ENCODE measurements around the gene ATP9B.

Gene ATP9B

DNA sequence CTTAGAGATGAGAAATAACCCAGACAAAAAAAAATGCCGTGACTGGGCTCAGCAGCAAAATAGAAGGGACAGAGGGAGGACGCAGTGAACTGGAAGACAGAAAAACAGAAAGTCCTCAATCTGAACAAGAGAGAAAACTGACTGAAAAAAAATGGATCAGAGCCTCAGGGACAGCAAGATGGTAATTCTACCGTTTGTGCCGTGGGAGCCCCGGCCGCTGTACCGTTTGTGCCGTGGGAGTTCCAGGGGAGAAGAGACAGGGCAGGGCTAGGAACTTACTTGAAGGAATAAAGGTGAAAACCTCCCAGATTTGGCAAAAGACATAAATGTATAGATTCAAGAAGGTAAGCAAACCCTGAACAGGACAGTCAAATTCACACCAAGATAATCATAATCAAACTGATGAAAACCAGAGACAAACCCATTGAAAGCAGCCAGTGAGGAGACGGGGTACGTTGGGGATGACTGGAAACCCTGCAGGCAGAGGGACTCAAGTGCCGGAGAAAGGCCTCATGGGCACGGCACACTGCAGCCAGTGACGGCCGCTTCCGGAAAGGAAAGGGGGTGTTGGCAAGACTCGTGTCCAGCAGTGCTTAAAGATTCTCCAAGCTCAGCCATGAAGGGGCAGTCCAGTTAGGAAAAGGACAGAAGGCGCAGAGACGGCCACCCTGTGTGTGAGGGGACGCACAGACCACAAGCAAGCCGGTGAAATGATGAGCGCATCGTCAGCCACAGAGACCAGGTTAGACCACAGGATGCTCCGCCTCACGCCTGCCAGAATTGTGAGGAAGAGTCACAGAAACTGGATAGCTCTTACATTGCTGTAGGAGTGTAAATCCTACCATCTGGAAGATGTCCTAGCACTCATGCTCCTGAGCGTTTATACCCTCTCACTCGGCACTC lies 286.5 kb downstream of the ATP9B start:
- H3K27ac ChIP-seq (ENCODE audit: low read depth, low read length): no peak overlapping the region
- H3K9me3 ChIP-seq (ENCODE audit: control insufficient read depth in 1 of 2, low read length in 2 of 2): no peaks in the 10 kb centered on the region
- H3K36me3 ChIP-seq (ENCODE audit: control insufficient read depth in 1 of 2, insufficient read depth in 2 of 2, low read length in 2 of 2): peaks cover 0 to 29% of the 10 kb centered on the region in 2 donors
- no peak overlapping the region for H3K4me3 ChIP-seq (ENCODE audit: low read depth in 1 of 2, low read length in 2 of 2)
- H3K9ac ChIP-seq (ENCODE audit: low read depth in 1 of 2, low read length in 2 of 2): no peak overlapping the region
- no peaks in the 10 kb centered on the region for H3K4me1 ChIP-seq (ENCODE audit: control insufficient read depth in 1 of 2, insufficient read depth in 2 of 2, low read length in 2 of 2)
- H3K27me3 ChIP-seq (ENCODE audit: control insufficient read depth in 1 of 2, insufficient read depth in 2 of 2, low read length in 2 of 2): no peaks in the 10 kb centered on the region

DNA sequence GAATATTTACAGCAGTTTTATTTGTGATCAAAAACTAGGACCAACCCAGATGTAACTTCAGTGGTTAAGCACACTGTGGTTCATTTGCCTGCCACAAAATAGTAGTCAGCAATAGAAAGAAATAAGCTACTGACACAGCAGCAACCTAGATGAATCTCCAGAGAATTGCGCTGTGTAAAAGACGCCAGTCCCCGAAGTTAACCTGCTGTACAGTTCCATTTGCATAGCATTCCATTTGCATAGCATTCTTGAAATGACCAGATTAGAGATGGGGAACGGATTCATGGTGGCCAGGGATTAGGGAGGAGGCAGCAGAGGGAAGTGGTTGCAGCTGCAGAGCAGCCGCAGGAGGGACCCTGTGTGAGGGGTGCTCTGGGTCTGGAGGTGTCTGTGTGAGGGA lies 287.2 kb downstream of the ATP9B start:
- Histone ChIP-seq H3K27me3 (ENCODE audit: control insufficient read depth in 1 of 2, insufficient read depth in 2 of 2, low read length in 2 of 2) (no peaks in the 10 kb centered on the region), H3K9me3 (ENCODE audit: control insufficient read depth in 1 of 2, low read length in 2 of 2) (no peaks in the 10 kb centered on the region), H3K36me3 (ENCODE audit: control insufficient read depth in 1 of 2, insufficient read depth in 2 of 2, low read length in 2 of 2) (peaks cover 0 to 35% of the 10 kb centered on the region in 2 donors), H3K27ac (ENCODE audit: low read depth, low read length) (no peak overlapping the region), H3K9ac (ENCODE audit: low read depth in 1 of 2, low read length in 2 of 2) (no peak overlapping the region), H3K4me1 (ENCODE audit: control insufficient read depth in 1 of 2, insufficient read depth in 2 of 2, low read length in 2 of 2) (no peaks in the 10 kb centered on the region), H3K4me3 (ENCODE audit: low read depth in 1 of 2, low read length in 2 of 2) (no peak overlapping the region)

DNA sequence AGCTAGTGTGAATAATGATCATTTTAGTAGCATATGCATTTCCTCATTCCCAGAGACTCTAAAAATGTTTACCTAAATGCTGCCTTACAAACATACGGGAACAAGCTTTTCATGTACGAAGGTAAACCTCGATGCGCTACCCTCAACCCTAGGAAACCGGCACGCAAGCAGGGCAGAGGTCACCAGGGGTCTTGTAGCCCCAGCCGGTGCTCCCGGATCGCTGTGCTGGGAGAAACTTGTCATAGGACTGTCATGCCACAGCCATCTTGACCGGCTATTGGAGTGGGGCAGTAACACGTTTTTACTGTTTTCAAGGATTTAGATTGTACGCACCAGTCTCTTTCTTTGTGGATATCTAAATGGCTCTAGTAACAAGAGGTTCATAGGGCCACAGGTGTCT lies 291.7 kb downstream of the ATP9B start:
- H3K27me3 ChIP-seq (ENCODE audit: control insufficient read depth in 1 of 2, insufficient read depth in 2 of 2, low read length in 2 of 2): no peaks in the 10 kb centered on the region
- H3K4me1 ChIP-seq (ENCODE audit: control insufficient read depth in 1 of 2, insufficient read depth in 2 of 2, low read length in 2 of 2): peaks cover 0 to 7% of the 10 kb centered on the region in 2 donors
- H3K4me3 ChIP-seq (ENCODE audit: low read depth in 1 of 2, low read length in 2 of 2): no peak overlapping the region
- H3K36me3 ChIP-seq (ENCODE audit: control insufficient read depth in 1 of 2, insufficient read depth in 2 of 2, low read length in 2 of 2): peaks cover 4 to 46% of the 10 kb centered on the region in 2 donors
- H3K9ac ChIP-seq (ENCODE audit: low read depth in 1 of 2, low read length in 2 of 2): no peak overlapping the region
- no peak overlapping the region for H3K27ac ChIP-seq (ENCODE audit: low read depth, low read length)
- no peaks in the 10 kb centered on the region for H3K9me3 ChIP-seq (ENCODE audit: control insufficient read depth in 1 of 2, low read length in 2 of 2)

DNA sequence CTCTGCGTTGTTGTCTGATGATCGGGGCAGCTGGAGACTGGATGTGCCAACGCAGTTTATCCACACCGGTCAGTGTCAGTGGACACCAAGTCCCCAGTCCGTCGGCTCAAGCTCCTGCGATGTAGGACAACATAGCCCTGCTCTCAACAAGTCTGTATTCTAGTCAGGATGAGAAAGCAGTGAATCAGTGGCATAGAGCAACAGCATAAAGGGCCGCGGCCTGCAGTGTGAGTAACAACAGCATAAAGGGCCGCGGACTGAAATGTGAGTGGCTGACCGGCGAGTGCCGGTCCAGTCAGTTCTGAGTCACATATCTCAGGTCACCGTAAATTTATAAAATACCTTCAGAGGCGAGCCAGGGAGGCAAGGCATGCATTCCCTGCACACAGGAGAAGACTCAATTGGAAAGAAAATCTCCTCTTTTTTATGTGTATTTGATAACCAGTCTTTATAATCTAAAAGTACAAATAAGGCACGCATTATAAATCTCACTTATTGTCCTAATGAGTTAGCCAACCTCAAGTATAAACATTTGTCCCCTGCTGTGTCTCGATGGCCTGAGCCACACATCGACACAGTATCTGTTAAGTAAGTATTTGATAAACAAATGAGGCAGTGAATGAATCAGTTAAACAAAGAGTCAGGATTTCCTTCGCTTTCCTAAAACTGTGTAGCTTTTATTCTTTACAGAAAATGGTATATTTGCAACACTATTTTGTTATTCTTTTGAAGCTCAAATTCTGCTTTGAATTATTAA lies 292.8 kb downstream of the ATP9B start:
- Histone ChIP-seq H3K4me1 (ENCODE audit: control insufficient read depth in 1 of 2, insufficient read depth in 2 of 2, low read length in 2 of 2) (peaks cover 0 to 7% of the 10 kb centered on the region in 2 donors), H3K27ac (ENCODE audit: low read depth, low read length) (no peak overlapping the region), H3K9me3 (ENCODE audit: control insufficient read depth in 1 of 2, low read length in 2 of 2) (no peaks in the 10 kb centered on the region), H3K9ac (ENCODE audit: low read depth in 1 of 2, low read length in 2 of 2) (no peak overlapping the region), H3K4me3 (ENCODE audit: low read depth in 1 of 2, low read length in 2 of 2) (no peak overlapping the region), H3K36me3 (ENCODE audit: control insufficient read depth in 1 of 2, insufficient read depth in 2 of 2, low read length in 2 of 2) (peaks cover 4 to 45% of the 10 kb centered on the region in 2 donors), H3K27me3 (ENCODE audit: control insufficient read depth in 1 of 2, insufficient read depth in 2 of 2, low read length in 2 of 2) (no peaks in the 10 kb centered on the region)

DNA sequence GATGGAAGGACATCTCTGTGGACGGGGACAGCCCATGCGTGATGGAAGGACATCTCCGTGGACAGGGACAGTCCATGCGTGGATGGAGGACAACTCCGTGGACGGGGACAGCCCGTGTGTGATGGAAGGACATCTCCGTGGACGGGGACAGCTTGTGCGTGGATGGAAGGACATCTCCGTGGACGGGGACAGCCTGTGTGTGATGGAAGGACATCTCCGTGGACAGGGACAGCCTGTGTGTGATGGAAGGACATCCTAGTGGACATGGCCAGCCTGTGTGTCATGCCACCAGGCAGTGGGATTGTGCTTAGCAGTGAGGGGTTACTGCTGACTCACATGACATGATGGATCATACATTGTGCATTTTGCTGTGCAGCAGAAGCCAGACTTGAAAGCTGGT lies 296.5 kb downstream of the ATP9B start:
- Histone ChIP-seq H3K9ac (ENCODE audit: low read depth in 1 of 2, low read length in 2 of 2) (no peak overlapping the region), H3K27ac (ENCODE audit: low read depth, low read length) (no peak overlapping the region), H3K9me3 (ENCODE audit: control insufficient read depth in 1 of 2, low read length in 2 of 2) (no peaks in the 10 kb centered on the region), H3K4me3 (ENCODE audit: low read depth in 1 of 2, low read length in 2 of 2) (no peak overlapping the region), H3K36me3 (ENCODE audit: control insufficient read depth in 1 of 2, insufficient read depth in 2 of 2, low read length in 2 of 2) (peaks cover 4 to 29% of the 10 kb centered on the region in 2 donors), H3K4me1 (ENCODE audit: control insufficient read depth in 1 of 2, insufficient read depth in 2 of 2, low read length in 2 of 2) (peaks cover 0 to 7% of the 10 kb centered on the region in 2 donors), H3K27me3 (ENCODE audit: control insufficient read depth in 1 of 2, insufficient read depth in 2 of 2, low read length in 2 of 2) (no peaks in the 10 kb centered on the region)

DNA sequence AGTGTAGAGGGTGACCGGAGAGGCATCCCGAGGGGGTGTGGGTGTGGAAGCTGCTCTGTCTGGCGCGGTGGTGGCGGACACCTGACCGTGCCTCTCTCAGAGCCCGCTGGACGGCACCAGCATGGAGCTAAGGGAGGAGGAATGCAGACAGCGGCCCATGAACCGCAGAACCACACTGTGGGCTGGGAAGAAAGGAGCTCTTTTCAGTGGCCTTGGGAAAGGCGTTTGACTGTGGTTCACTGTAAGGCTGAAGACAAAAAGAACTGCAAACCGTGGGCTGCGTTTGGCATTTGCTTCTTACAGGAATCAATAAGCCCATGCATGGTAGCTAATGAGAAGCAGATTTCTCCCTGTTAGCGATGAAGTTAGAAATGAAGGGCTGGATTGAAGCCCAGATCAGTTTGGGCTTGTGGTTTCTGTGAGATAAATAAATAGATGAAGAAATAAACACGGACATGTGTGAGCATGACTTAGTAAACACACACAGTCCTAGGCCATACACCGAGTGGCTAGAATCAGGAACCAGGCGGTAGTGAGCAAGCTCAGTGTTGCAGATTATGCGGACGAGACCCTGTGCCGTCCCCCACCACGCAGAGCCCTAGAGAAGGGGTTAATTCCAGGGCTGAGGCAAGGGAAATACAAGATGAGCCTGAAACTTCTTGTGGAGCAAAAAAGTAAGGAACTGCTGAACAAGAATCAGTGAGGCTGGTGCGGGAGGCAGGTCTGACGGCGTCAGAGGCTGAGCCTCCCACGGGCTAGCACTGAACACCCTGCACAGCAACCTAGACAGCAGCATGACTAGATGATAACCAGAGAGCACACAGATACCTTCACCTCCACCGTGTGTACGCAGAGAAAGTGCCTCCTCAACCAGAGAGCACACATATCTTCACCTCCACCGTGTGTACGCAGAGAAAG lies 297.2 kb downstream of the ATP9B start:
- Histone ChIP-seq H3K4me1 (ENCODE audit: control insufficient read depth in 1 of 2, insufficient read depth in 2 of 2, low read length in 2 of 2) (peaks cover 0 to 7% of the 10 kb centered on the region in 2 donors), H3K27me3 (ENCODE audit: control insufficient read depth in 1 of 2, insufficient read depth in 2 of 2, low read length in 2 of 2) (no peaks in the 10 kb centered on the region), H3K36me3 (ENCODE audit: control insufficient read depth in 1 of 2, insufficient read depth in 2 of 2, low read length in 2 of 2) (peaks cover 4 to 23% of the 10 kb centered on the region in 2 donors), H3K27ac (ENCODE audit: low read depth, low read length) (no peak overlapping the region), H3K9me3 (ENCODE audit: control insufficient read depth in 1 of 2, low read length in 2 of 2) (no peaks in the 10 kb centered on the region), H3K9ac (ENCODE audit: low read depth in 1 of 2, low read length in 2 of 2) (no peak overlapping the region), H3K4me3 (ENCODE audit: low read depth in 1 of 2, low read length in 2 of 2) (no peak overlapping the region)

DNA sequence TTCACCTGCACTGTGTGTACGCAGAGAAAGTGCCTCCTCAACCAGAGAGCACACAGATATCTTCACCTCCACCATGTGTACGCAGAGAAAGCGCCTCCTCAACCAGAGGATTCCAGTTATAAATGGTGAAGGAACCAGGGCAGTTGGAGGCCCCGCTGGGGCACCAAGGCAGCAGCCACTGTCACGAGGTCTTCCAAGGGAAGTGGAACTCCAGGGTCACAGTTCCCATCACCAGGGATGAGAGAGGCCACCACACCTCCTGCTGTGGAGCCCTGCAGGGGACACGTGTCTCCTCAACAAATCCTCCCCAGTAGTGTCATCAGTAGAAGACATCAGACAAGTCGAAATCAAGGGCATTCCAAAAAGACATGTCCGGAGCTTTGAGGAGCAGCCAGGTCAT lies 298.3 kb downstream of the ATP9B start:
- no peak overlapping the region for H3K27ac ChIP-seq (ENCODE audit: low read depth, low read length)
- peaks cover 0 to 15% of the 10 kb centered on the region in 2 donors for H3K36me3 ChIP-seq (ENCODE audit: control insufficient read depth in 1 of 2, insufficient read depth in 2 of 2, low read length in 2 of 2)
- H3K9ac ChIP-seq (ENCODE audit: low read depth in 1 of 2, low read length in 2 of 2): no peak overlapping the region
- peaks cover 0 to 7% of the 10 kb centered on the region in 2 donors for H3K4me1 ChIP-seq (ENCODE audit: control insufficient read depth in 1 of 2, insufficient read depth in 2 of 2, low read length in 2 of 2)
- no peaks in the 10 kb centered on the region for H3K27me3 ChIP-seq (ENCODE audit: control insufficient read depth in 1 of 2, insufficient read depth in 2 of 2, low read length in 2 of 2)
- H3K9me3 ChIP-seq (ENCODE audit: control insufficient read depth in 1 of 2, low read length in 2 of 2): no peaks in the 10 kb centered on the region
- no peak overlapping the region for H3K4me3 ChIP-seq (ENCODE audit: low read depth in 1 of 2, low read length in 2 of 2)

DNA sequence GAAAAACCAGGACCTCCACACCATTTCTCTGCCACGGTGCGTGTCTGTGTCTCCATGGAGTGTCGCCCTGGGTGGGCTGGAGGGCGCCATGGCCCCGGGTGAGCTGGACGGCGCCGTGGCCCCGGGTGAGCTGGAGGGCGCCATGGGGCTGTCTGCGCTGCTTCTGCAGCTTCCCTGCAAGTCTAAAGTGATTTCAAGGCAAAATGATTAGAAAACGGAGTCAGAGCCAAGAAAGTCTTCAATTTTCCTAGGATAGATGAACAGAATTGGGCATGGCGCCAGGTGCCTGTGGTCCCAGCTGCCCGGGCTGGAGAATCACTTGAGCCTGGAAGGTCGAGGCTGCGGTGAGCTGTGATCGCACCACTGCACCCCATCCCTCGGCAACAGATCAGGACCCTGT lies 298.8 kb downstream of the ATP9B start:
- Histone ChIP-seq H3K4me3 (ENCODE audit: low read depth in 1 of 2, low read length in 2 of 2) (no peak overlapping the region), H3K9ac (ENCODE audit: low read depth in 1 of 2, low read length in 2 of 2) (no peak overlapping the region), H3K4me1 (ENCODE audit: control insufficient read depth in 1 of 2, insufficient read depth in 2 of 2, low read length in 2 of 2) (peaks cover 0 to 7% of the 10 kb centered on the region in 2 donors), H3K9me3 (ENCODE audit: control insufficient read depth in 1 of 2, low read length in 2 of 2) (no peaks in the 10 kb centered on the region), H3K36me3 (ENCODE audit: control insufficient read depth in 1 of 2, insufficient read depth in 2 of 2, low read length in 2 of 2) (peaks cover 0 to 15% of the 10 kb centered on the region in 2 donors), H3K27ac (ENCODE audit: low read depth, low read length) (no peak overlapping the region), H3K27me3 (ENCODE audit: control insufficient read depth in 1 of 2, insufficient read depth in 2 of 2, low read length in 2 of 2) (no peaks in the 10 kb centered on the region)

DNA sequence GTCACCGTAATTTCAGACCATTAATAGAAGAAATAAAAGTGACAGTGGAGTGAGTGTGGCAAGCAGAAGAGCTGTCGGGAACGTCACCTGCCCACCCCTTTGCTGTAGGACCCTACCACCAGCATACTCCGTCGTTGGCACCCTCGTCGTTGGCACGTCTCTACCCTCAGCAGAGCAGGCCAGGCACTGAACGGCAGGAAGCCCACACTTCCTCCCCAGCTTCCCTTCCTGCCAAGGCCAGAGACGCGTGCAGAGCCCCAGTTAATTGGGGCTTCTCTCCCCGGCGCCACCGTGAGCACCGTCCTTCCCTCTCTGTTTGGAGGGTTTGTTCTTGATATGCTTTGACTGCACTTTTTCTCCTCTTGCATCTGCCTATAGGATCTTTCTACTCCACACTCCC lies 299.5 kb downstream of the ATP9B start:
- H3K27ac ChIP-seq (ENCODE audit: low read depth, low read length): no peak overlapping the region
- no peaks in the 10 kb centered on the region for H3K27me3 ChIP-seq (ENCODE audit: control insufficient read depth in 1 of 2, insufficient read depth in 2 of 2, low read length in 2 of 2)
- H3K4me3 ChIP-seq (ENCODE audit: low read depth in 1 of 2, low read length in 2 of 2): no peak overlapping the region
- no peaks in the 10 kb centered on the region for H3K9me3 ChIP-seq (ENCODE audit: control insufficient read depth in 1 of 2, low read length in 2 of 2)
- H3K9ac ChIP-seq (ENCODE audit: low read depth in 1 of 2, low read length in 2 of 2): no peak overlapping the region
- peaks cover 0 to 12% of the 10 kb centered on the region in 2 donors for H3K36me3 ChIP-seq (ENCODE audit: control insufficient read depth in 1 of 2, insufficient read depth in 2 of 2, low read length in 2 of 2)
- H3K4me1 ChIP-seq (ENCODE audit: control insufficient read depth in 1 of 2, insufficient read depth in 2 of 2, low read length in 2 of 2): peaks cover 0 to 7% of the 10 kb centered on the region in 2 donors
